A549 (cell line): ENCODE results near the gene MAZ. TPM values are rescaled to one million over a fixed set of nuclear protein-coding genes. Genes with fewer than 3 reads are reported as not detected.
A peak's percentile ranks its signal among the peaks of the same experiment; 100 is the strongest.

Source experiments
- BHLHE40 ChIP-seq: IDR thresholded peaks from 2 replicates; pipeline ENCODE4 v1.6.1; 2012; ENCODE audit warnings: low read depth, low read length, inconsistent platforms
- CBX2 ChIP-seq: fragments of 200-600 bp; sonication (generic); IDR thresholded peaks from 2 replicates; pipeline ENCODE4 v1.6.1; 2016; ENCODE audit warnings: low read depth, mild to moderate bottlenecking, borderline replicate concordance
- CBX8 ChIP-seq: fragments of 200-600 bp; sonication (generic); IDR thresholded peaks from 2 replicates; pipeline ENCODE4 v1.6.1; 2016
- CEBPB ChIP-seq, 2 experiments: fragments of >200 bp in 1 of 2; sonication (Bioruptor Twin) in 1 of 2; formaldehyde crosslinking in 1 of 2; IDR thresholded peaks; 2 replicates each; pipeline ENCODE4 v1.6.1; 2012 to 2016
- CHD2 ChIP-seq: fragments of 150-350 bp; IDR thresholded peaks from 2 replicates; pipeline ENCODE4 v1.6.1; 2014; ENCODE audit warnings: low read length; ENCODE audit not compliant: partially characterized antibody
- E2F6 ChIP-seq: IDR thresholded peaks from 2 replicates; pipeline ENCODE4 v1.6.1; 2012; ENCODE audit warnings: low read depth, borderline replicate concordance
- ESRRA ChIP-seq: fragments of 150-350 bp; IDR thresholded peaks from 2 replicates; pipeline ENCODE4 v1.6.1; 2014; ENCODE audit warnings: mild to moderate bottlenecking, low read length, borderline replicate concordance
- FOSB ChIP-seq: fragments of 250-450 bp; sonication (Bioruptor Pico); IDR thresholded peaks from 2 replicates; pipeline ENCODE4 v1.5.0; 2020; ENCODE audit warnings: mild to moderate bottlenecking, moderate library complexity
- FOSL2 ChIP-seq, 2 experiments: fragments of 450-650 bp in 1 of 2; fragments of >200 bp in 1 of 2; sonication (Bioruptor Twin) in 1 of 2; formaldehyde crosslinking; IDR thresholded peaks; 2 replicates each; pipeline versions ENCODE4 v1.5.0 to v1.6.1; 2016 to 2020; ENCODE audit warnings: mild to moderate bottlenecking in 1 of 2, moderate library complexity in 1 of 2
- FOXS1 ChIP-seq: fragments of 250-450 bp; sonication (Bioruptor Pico); IDR thresholded peaks from 2 replicates; pipeline ENCODE4 v1.5.0; 2020; ENCODE audit warnings: mild to moderate bottlenecking, moderate library complexity
- HDAC2 ChIP-seq: fragments of 200-600 bp; sonication (generic); IDR thresholded peaks from 2 replicates; pipeline ENCODE4 v1.6.1; 2016
- HEYL ChIP-seq: fragments of 250-450 bp; sonication (Bioruptor Pico); IDR thresholded peaks from 2 replicates; pipeline ENCODE4 v1.8.0; 2021; ENCODE audit warnings: mild to moderate bottlenecking, moderate library complexity
- HOXA7 ChIP-seq: fragments of 250-450 bp; sonication (Bioruptor Pico); IDR thresholded peaks from 2 replicates; pipeline ENCODE4 v1.5.0; 2020; ENCODE audit warnings: mild to moderate bottlenecking, moderate library complexity
- HOXB5 ChIP-seq: fragments of 250-450 bp; sonication (Bioruptor Pico); IDR thresholded peaks from 2 replicates; pipeline ENCODE4 v1.5.0; 2020; ENCODE audit warnings: mild to moderate bottlenecking, moderate library complexity
- JUN ChIP-seq, 2 experiments: fragments of >200 bp; sonication (Bioruptor Twin); formaldehyde crosslinking; IDR thresholded peaks; 2 replicates in 1 of 2; 3 replicates in 1 of 2; pipeline ENCODE4 v1.6.1; 2016 to 2017
- KDM1A ChIP-seq: fragments of 200-600 bp; sonication (generic); IDR thresholded peaks from 2 replicates; pipeline ENCODE4 v1.6.1; 2016; ENCODE audit warnings: low read depth, mild to moderate bottlenecking
- KDM5A ChIP-seq: fragments of 200-600 bp; sonication (generic); IDR thresholded peaks from 2 replicates; pipeline ENCODE4 v1.6.1; 2016; ENCODE audit warnings: antibody characterized with exemption, mild to moderate bottlenecking
- MYC ChIP-seq: IDR thresholded peaks from 2 replicates; pipeline ENCODE4 v1.6.1; 2012; ENCODE audit warnings: mild to moderate bottlenecking, inconsistent platforms, low read length, improper control_type of control experiment, borderline replicate concordance
- NFE2L2 ChIP-seq: fragments of 150-350 bp; conservative IDR thresholded peaks from 2 replicates; pipeline ENCODE4 v1.6.1; 2014; ENCODE audit warnings: low read length
- POLR2A ChIP-seq: IDR thresholded peaks from 2 replicates; pipeline ENCODE4 v1.6.1; 2012; ENCODE audit warnings: mild to moderate bottlenecking, low read length
- RAD21 ChIP-seq, 2 experiments: fragments of >200 bp in 1 of 2; sonication (Bioruptor Twin) in 1 of 2; formaldehyde crosslinking in 1 of 2; IDR thresholded peaks in 1 of 2; conservative IDR thresholded peaks in 1 of 2; 2 replicates in 1 of 2; 3 replicates in 1 of 2; pipeline ENCODE4 v1.6.1; 2012 to 2018; ENCODE audit warnings: inconsistent platforms in 1 of 2
- RARB ChIP-seq: fragments of 250-450 bp; sonication (Bioruptor Pico); IDR thresholded peaks from 2 replicates; pipeline ENCODE4 v1.8.0; 2021; ENCODE audit warnings: mild to moderate bottlenecking, moderate library complexity
- RCOR1 ChIP-seq: fragments of 150-350 bp; IDR thresholded peaks from 2 replicates; pipeline ENCODE4 v1.6.1; 2014; ENCODE audit warnings: antibody characterized with exemption, low read length, low read depth
- SMC3 ChIP-seq: fragments of >200 bp; sonication (Bioruptor Twin); formaldehyde crosslinking; IDR thresholded peaks from 3 replicates; pipeline ENCODE4 v1.6.1; 2018; ENCODE audit warnings: inconsistent platforms
- SREBF2 ChIP-seq: fragments of 450-650 bp; IDR thresholded peaks from 2 replicates; pipeline ENCODE4 v1.6.1; 2014; ENCODE audit warnings: mild to moderate bottlenecking, moderate library complexity
- TFCP2L1 ChIP-seq: fragments of 250-450 bp; sonication (Bioruptor Pico); IDR thresholded peaks from 2 replicates; pipeline ENCODE4 v1.5.0; 2021; ENCODE audit warnings: mild to moderate bottlenecking
- USF2 ChIP-seq: fragments of 450-650 bp; IDR thresholded peaks from 2 replicates; pipeline ENCODE4 v1.6.1; 2014; ENCODE audit warnings: antibody characterized with exemption
- ZC3H11A ChIP-seq: fragments of 450-650 bp; IDR thresholded peaks from 2 replicates; pipeline ENCODE4 v1.6.1; 2014; ENCODE audit warnings: antibody characterized with exemption, mild to moderate bottlenecking
- ZFP36 ChIP-seq: fragments of 450-650 bp; IDR thresholded peaks from 2 replicates; pipeline ENCODE4 v1.6.1; 2014; ENCODE audit warnings: borderline replicate concordance; ENCODE audit not compliant: partially characterized antibody
- ZSCAN20 ChIP-seq: fragments of 250-450 bp; sonication (Bioruptor Pico); IDR thresholded peaks from 2 replicates; pipeline ENCODE4 v1.8.0; 2022; ENCODE audit warnings: mild to moderate bottlenecking, moderate library complexity
- polyA plus RNA-seq, 4 experiments: library from polyadenylated mRNA; depleted of rRNA in 3 of 4; stranded (reverse); fragments of >200 nt; fragmentation: RNase III in 1 of 4; extraction: RNeasy Plus Mini Kit Qiagen cat#74134 plus additional on column Dnase treatment in 1 of 4; gene quantifications; 2 replicates in 3 of 4; 3 replicates in 1 of 4; pipeline ENCODE4 v1.2.3, GENCODE V29; 2011 to 2017
- TF ChIP-seq, protein P1 (sequence below): fragments of 150-350 bp; IDR thresholded peaks from 2 replicates; pipeline ENCODE4 v1.6.1; 2014; ENCODE audit warnings: low read depth, mild to moderate bottlenecking, low read length
- TF ChIP-seq, protein P2 (sequence below): fragments of 250-450 bp; sonication (Bioruptor Pico); IDR thresholded peaks from 2 replicates; pipeline ENCODE4 v1.5.0; 2020; ENCODE audit warnings: low read depth, mild to moderate bottlenecking, moderate library complexity
- TF ChIP-seq, protein P3 (sequence below): IDR thresholded peaks from 2 replicates; pipeline ENCODE4 v1.6.1; 2012
- TF ChIP-seq, protein P4 (sequence below): fragments of >200 bp; sonication (Bioruptor Twin); formaldehyde crosslinking; IDR thresholded peaks from 3 replicates; pipeline ENCODE4 v1.5.1; 2016

Gene MAZ
- polyA plus RNA-seq, 2 of the 4 experiments (the other 2 are of a cell fraction): 79.6 to 231 TPM

GRCh38 chr16:29805232-29806098, 864 bp upstream of the MAZ start (continued):
- no peak for TF ChIP-seq HEYL (CRISPR knock-in tag)
- no peak for TF ChIP-seq RCOR1
- TF ChIP-seq, protein P1, sequence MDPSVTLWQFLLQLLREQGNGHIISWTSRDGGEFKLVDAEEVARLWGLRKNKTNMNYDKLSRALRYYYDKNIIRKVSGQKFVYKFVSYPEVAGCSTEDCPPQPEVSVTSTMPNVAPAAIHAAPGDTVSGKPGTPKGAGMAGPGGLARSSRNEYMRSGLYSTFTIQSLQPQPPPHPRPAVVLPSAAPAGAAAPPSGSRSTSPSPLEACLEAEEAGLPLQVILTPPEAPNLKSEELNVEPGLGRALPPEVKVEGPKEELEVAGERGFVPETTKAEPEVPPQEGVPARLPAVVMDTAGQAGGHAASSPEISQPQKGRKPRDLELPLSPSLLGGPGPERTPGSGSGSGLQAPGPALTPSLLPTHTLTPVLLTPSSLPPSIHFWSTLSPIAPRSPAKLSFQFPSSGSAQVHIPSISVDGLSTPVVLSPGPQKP: no peak
- TF ChIP-seq, protein P2, sequence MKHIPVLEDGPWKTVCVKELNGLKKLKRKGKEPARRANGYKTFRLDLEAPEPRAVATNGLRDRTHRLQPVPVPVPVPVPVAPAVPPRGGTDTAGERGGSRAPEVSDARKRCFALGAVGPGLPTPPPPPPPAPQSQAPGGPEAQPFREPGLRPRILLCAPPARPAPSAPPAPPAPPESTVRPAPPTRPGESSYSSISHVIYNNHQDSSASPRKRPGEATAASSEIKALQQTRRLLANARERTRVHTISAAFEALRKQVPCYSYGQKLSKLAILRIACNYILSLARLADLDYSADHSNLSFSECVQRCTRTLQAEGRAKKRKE (CRISPR knock-in tag): peak; percentile 68; the same call in 1 of the 2 replicates
- peak; percentile 79; the same call in 1 of the 2 replicates for TF ChIP-seq E2F6
- no peak for TF ChIP-seq FOSL2 (IDR thresholded peaks at IDR 0.05)
- TF ChIP-seq FOSL2 (CRISPR knock-in tag; IDR thresholded peaks at IDR 0.05): peak; percentile 26; the same call in 1 of the 2 replicates
- no peak for TF ChIP-seq SREBF2
- no peak for TF ChIP-seq CBX8
- no peak for TF ChIP-seq CEBPB (IDR thresholded peaks at IDR 0.05)
- peak; percentile 81 to 98 for TF ChIP-seq JUN (IDR thresholded peaks at IDR 0.05)
- TF ChIP-seq RAD21 (conservative IDR thresholded peaks at IDR 0.05 in 1 of 2, IDR thresholded peaks at IDR 0.05 in 1 of 2): peak in 1 of 2 experiments; percentile 3; a peak in 1 of 5 replicates
- no peak for TF ChIP-seq ZFP36
- TF ChIP-seq, protein P3, sequence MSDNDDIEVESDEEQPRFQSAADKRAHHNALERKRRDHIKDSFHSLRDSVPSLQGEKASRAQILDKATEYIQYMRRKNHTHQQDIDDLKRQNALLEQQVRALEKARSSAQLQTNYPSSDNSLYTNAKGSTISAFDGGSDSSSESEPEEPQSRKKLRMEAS: peak; percentile 98
- TF ChIP-seq KDM5A: peak; percentile 94
- TF ChIP-seq RARB (CRISPR knock-in tag): peak; percentile 70; the same call in 1 of the 2 replicates
- TF ChIP-seq HOXB5 (CRISPR knock-in tag): 0 out of 2 replicates have a peak, but pooled peaks have one; percentile 40
- no peak for TF ChIP-seq NFE2L2
- TF ChIP-seq HDAC2: peak; percentile 45; the same call in 1 of the 2 replicates
- TF ChIP-seq SMC3: 0 out of 3 replicates have a peak, but pooled peaks have one; percentile 7
- no peak; the same call in 1 of the 2 replicates for TF ChIP-seq FOSB (CRISPR knock-in tag)
- no peak for TF ChIP-seq ZC3H11A
- 0 out of 2 replicates have a peak, but pooled peaks have one; percentile 3 for TF ChIP-seq ESRRA
- TF ChIP-seq, protein P4, sequence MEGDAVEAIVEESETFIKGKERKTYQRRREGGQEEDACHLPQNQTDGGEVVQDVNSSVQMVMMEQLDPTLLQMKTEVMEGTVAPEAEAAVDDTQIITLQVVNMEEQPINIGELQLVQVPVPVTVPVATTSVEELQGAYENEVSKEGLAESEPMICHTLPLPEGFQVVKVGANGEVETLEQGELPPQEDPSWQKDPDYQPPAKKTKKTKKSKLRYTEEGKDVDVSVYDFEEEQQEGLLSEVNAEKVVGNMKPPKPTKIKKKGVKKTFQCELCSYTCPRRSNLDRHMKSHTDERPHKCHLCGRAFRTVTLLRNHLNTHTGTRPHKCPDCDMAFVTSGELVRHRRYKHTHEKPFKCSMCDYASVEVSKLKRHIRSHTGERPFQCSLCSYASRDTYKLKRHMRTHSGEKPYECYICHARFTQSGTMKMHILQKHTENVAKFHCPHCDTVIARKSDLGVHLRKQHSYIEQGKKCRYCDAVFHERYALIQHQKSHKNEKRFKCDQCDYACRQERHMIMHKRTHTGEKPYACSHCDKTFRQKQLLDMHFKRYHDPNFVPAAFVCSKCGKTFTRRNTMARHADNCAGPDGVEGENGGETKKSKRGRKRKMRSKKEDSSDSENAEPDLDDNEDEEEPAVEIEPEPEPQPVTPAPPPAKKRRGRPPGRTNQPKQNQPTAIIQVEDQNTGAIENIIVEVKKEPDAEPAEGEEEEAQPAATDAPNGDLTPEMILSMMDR: no peak
- TF ChIP-seq KDM1A: no peak
- TF ChIP-seq BHLHE40: no peak
- 0 out of 2 replicates have a peak, but pooled peaks have one; percentile 17 for TF ChIP-seq ZSCAN20 (CRISPR knock-in tag)
- TF ChIP-seq MYC: peak; percentile 98
- 0 out of 2 replicates have a peak, but pooled peaks have one; percentile 75 for TF ChIP-seq FOXS1 (CRISPR knock-in tag)
- peak; percentile 67 for TF ChIP-seq USF2
- peak; percentile 92 for TF ChIP-seq TFCP2L1 (CRISPR knock-in tag)
- TF ChIP-seq POLR2A: peak; percentile 57
- peak; percentile 66; the same call in 1 of the 2 replicates for TF ChIP-seq HOXA7 (CRISPR knock-in tag)
- no peak for TF ChIP-seq CBX2
- TF ChIP-seq CHD2: no peak
